ENCODE results near the gene SMIM17.

Gene SMIM17

DNA sequence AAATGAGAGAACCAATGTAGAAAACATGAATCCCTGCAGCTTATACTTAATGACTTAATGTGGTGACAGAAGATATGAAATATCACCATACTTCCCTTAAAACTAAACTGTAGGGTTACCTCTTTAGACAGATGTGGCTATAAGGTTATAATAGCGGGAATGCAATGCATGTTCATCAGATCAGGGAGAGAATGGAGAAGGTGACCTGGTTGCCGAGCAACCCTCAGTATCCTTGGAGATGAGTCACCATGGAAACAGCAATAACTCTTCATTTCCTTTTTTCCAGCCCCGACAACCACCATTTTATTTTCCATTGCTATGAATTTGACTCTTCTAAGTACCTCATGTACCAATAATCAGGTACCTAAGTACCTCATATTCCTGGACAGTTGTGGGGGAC, 56.6 kb downstream of the SMIM17 start:
- no peak for ATAC-seq

GRCh38 chr19:56701895-56702294, 58.9 kb downstream of the SMIM17 start:
- TF ChIP-seq SNAI2 (CRISPR knock-in tag; IDR thresholded peaks at IDR 0.05): no peak
- no peak for TF ChIP-seq BACH2 (CRISPR knock-in tag; IDR thresholded peaks at IDR 0.05; ENCODE audit: borderline replicate concordance)
- TF ChIP-seq, protein P1, sequence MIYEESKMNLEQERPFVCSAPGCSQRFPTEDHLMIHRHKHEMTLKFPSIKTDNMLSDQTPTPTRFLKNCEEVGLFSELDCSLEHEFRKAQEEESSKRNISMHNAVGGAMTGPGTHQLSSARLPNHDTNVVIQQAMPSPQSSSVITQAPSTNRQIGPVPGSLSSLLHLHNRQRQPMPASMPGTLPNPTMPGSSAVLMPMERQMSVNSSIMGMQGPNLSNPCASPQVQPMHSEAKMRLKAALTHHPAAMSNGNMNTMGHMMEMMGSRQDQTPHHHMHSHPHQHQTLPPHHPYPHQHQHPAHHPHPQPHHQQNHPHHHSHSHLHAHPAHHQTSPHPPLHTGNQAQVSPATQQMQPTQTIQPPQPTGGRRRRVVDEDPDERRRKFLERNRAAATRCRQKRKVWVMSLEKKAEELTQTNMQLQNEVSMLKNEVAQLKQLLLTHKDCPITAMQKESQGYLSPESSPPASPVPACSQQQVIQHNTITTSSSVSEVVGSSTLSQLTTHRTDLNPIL (CRISPR knock-in tag; IDR thresholded peaks at IDR 0.05; ENCODE audit: low read depth): no peak
- TF ChIP-seq PPARA (CRISPR knock-in tag; IDR thresholded peaks at IDR 0.05; ENCODE audit: borderline replicate concordance): no peak
- no peak for TF ChIP-seq RARB (CRISPR knock-in tag; IDR thresholded peaks at IDR 0.05)
- TF ChIP-seq CSDC2 (CRISPR knock-in tag; IDR thresholded peaks at IDR 0.05): no peak
- no peak for TF ChIP-seq ZFP30 (CRISPR knock-in tag; IDR thresholded peaks at IDR 0.05)
- ATAC-seq: no peak

More for the DNA sequence above, 56.6 kb downstream of the SMIM17 start:
- TF ChIP-seq TCF4 (CRISPR knock-in tag; IDR thresholded peaks at IDR 0.05; ENCODE audit: borderline replicate concordance) (no peak), ZFP3 (CRISPR knock-in tag; IDR thresholded peaks at IDR 0.05) (no peak), ZFP30 (CRISPR knock-in tag; IDR thresholded peaks at IDR 0.05) (no peak), ARNTL (CRISPR knock-in tag; IDR thresholded peaks at IDR 0.05; ENCODE audit: borderline replicate concordance, low read depth) (no peak), TOX (CRISPR knock-in tag; IDR thresholded peaks at IDR 0.05; ENCODE audit: borderline replicate concordance) (no peak), TSHZ2 (CRISPR knock-in tag; IDR thresholded peaks at IDR 0.05) (no peak), GLIS3 (CRISPR knock-in tag; IDR thresholded peaks at IDR 0.05) (no peak), ZC3H10 (CRISPR knock-in tag; IDR thresholded peaks at IDR 0.05) (no peak)

DNA sequence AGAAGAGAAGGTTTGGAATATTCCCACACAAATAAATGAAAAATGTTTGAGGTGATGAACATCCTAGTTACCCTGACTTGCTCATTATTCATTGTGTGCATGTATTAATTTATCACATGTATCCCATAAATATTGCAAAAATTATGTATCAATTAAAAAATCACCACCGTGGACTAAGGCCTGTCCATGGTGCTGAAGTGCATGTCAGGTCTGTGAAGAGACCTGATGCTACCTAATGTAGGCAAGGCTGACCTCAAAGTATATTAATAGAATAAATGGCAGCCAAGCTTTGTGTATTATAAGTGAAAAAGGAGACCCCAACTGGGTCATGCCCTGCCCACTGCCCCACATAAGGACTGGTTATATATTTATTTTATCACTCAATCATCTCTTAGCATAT, 63.0 kb downstream of the SMIM17 start:
- no peak for ATAC-seq
- TF ChIP-seq BACH2 (CRISPR knock-in tag; IDR thresholded peaks at IDR 0.05; ENCODE audit: borderline replicate concordance) (no peak), ZNF70 (CRISPR knock-in tag; IDR thresholded peaks at IDR 0.05) (no peak), ARNTL (CRISPR knock-in tag; IDR thresholded peaks at IDR 0.05; ENCODE audit: borderline replicate concordance, low read depth) (no peak), OSR1 (CRISPR knock-in tag; IDR thresholded peaks at IDR 0.05) (no peak), TSHZ2 (CRISPR knock-in tag; IDR thresholded peaks at IDR 0.05) (no peak)
- TF ChIP-seq, protein P1 (CRISPR knock-in tag; IDR thresholded peaks at IDR 0.05; ENCODE audit: low read depth): no peak

Data from SK-N-SH treated with all-trans-retinoic acid at 6 μM for 48 hours (cell line).